Choroid plexus epithelial cell (primary cell): ENCODE results near the gene GUCY1A1.

Experiments
- DNase-seq: peaks from one replicate; pipeline ENCODE4 v3.0.0-alpha.2; 2010; ENCODE audit warnings: low read depth
- H3K4me3 ChIP-seq: 2 replicates; pipeline ENCODE4 v1.5.1; 2011; ENCODE audit warnings: low read depth, mild to moderate bottlenecking, control low read depth, low read length, moderate library complexity
- CTCF ChIP-seq: conservative IDR thresholded peaks from 2 replicates; pipeline ENCODE4 v1.5.1; 2011; ENCODE audit warnings: low read depth, mild to moderate bottlenecking, control low read depth, inconsistent platforms, low read length, moderate library complexity

The GUCY1A1 gene

GRCh38 chr4:155781249-155781831 lies 114.7 kb downstream of the GUCY1A1 start:
- TF ChIP-seq CTCF = no peak
- no peak overlapping the region for H3K4me3 ChIP-seq
- DNase-seq = no peak
